Panc1 (cell line): ENCODE measurements around the gene C22orf39. TPM values are rescaled to one million over a fixed set of nuclear protein-coding genes. Genes with fewer than 3 reads are reported as not detected.

ENCODE experiments used
- ATAC-seq: fragments of 200-7000 bp; cut with Tn5 transposase; 2 replicates; pipeline ENCODE4 v1.9.1; 2020; ENCODE audit warnings: mild to moderate bottlenecking, moderate library complexity
- Bru-seq: library from RNA; stranded (reverse); fragments of 400-500 nt; gene quantifications from one replicate; lab custom pipeline; 2021; lab: Mats Ljungman, UMichigan
- BruChase-seq, 2 experiments: library from RNA; stranded (reverse); fragments of 400-500 nt; gene quantifications; one replicate each; lab custom pipeline; 2021; lab: Mats Ljungman, UMichigan
- BruUV-seq: library from RNA; stranded (reverse); fragments of 400-500 nt; replicated peaks from 2 replicates; lab custom pipeline; 2021; lab: Mats Ljungman, UMichigan
- CTCF ChIA-PET: fragments of 300-600 bp; sonication (Branson Sonifier 250); formaldehyde crosslinking; loops from one replicate; lab custom pipeline; 2022; ENCODE audit warnings: antibody characterized with exemption; lab: Charles Lee
- POLR2A ChIA-PET: fragments of 300-600 bp; sonication (Branson Sonifier 250); formaldehyde crosslinking; loops from one replicate; lab custom pipeline; 2022; ENCODE audit warnings: antibody characterized with exemption; lab: Charles Lee
- DNase-seq: peaks from one replicate; pipeline ENCODE4 v3.0.0-alpha.2; 2010; ENCODE audit warnings: low read depth, low spot score
- H3K27ac ChIP-seq: 2 replicates; pipeline ENCODE4 v1.5.1; 2011; ENCODE audit warnings: mild to moderate bottlenecking, low read length, inconsistent platforms
- H3K27me3 ChIP-seq: fragments of 200-500 bp; sonication (Bioruptor generic); 2 replicates; pipeline ENCODE4 v1.6.0; 2014; ENCODE audit warnings: low read length, inconsistent platforms; ENCODE audit not compliant: control insufficient read depth, insufficient read depth
- H3K36me3 ChIP-seq: fragments of 200-500 bp; sonication (Bioruptor generic); 2 replicates; pipeline ENCODE4 v1.5.1; 2014; ENCODE audit warnings: inconsistent platforms, mild to moderate bottlenecking, low read length, moderate library complexity; ENCODE audit not compliant: control insufficient read depth, insufficient read depth
- H3K4me1 ChIP-seq: 2 replicates; pipeline ENCODE4 v1.5.1; 2011; ENCODE audit warnings: inconsistent platforms, mild to moderate bottlenecking, low read length, moderate library complexity; ENCODE audit not compliant: control insufficient read depth, insufficient read depth
- H3K4me3 ChIP-seq, 2 experiments: 2 replicates each; pipeline ENCODE4 v1.5.1; 2011 to 2012; ENCODE audit warnings: low read depth in 2 of 2, low read length in 2 of 2, mild to moderate bottlenecking in 2 of 2, inconsistent platforms in 1 of 2, moderate library complexity in 1 of 2
- H3K9me3 ChIP-seq: fragments of 200-500 bp; sonication (Bioruptor generic); 2 replicates; pipeline ENCODE4 v1.5.1; 2014; ENCODE audit warnings: low read depth, mild to moderate bottlenecking, inconsistent platforms, low read length, moderate library complexity; ENCODE audit not compliant: control insufficient read depth, insufficient read depth
- POLR2AphosphoS5 ChIP-seq: IDR thresholded peaks from 2 replicates; pipeline ENCODE4 v1.6.1; 2012; ENCODE audit warnings: mild to moderate bottlenecking, low read depth, low read length, moderate library complexity
- SIN3A ChIP-seq: IDR thresholded peaks from 2 replicates; pipeline ENCODE4 v1.6.1; 2012; ENCODE audit warnings: low read depth, mild to moderate bottlenecking, low read length, moderate library complexity, borderline replicate concordance; ENCODE audit not compliant: insufficient read depth
- TCF7L2 ChIP-seq: IDR thresholded peaks from 2 replicates; pipeline ENCODE4 v1.6.1; 2011; ENCODE audit warnings: mild to moderate bottlenecking, low read depth, low read length, inconsistent platforms
- in situ Hi-C: cut with HindIII; loops from 2 replicates; pipeline ENCODE4 v1.10.0; 2016; ENCODE audit warnings: low sequenced_read_pairs, low pct_unique_long_range_greater_than_20kb
- intact Hi-C: fragments of 100-400 bp; cut with micrococcal nuclease; formaldehyde crosslinking; loops from one replicate; pipeline ENCODE4 v1.10.0; 2022; ENCODE audit not compliant: unreplicated experiment
- long read RNA-seq: library from polyadenylated mRNA; unstranded; transcript quantifications from one replicate; pipeline ENCODE4 v2.0.0, GENCODE V29; 2021; ENCODE audit not compliant: unreplicated experiment
- polyA plus RNA-seq: library from polyadenylated mRNA; unstranded; fragments of >200 nt; gene quantifications from one replicate; pipeline ENCODE4 v1.2.1, GENCODE V29; 2012; ENCODE audit warnings: missing spikeins; ENCODE audit not compliant: insufficient read length
- total RNA-seq: library from RNA; stranded (reverse); gene quantifications from one replicate; pipeline ENCODE4 v1.2.1, GENCODE V29; 2021; ENCODE audit not compliant: unreplicated experiment
- TF ChIP-seq, protein P1 (sequence below): fragments of 450-650 bp; IDR thresholded peaks from 2 replicates; pipeline ENCODE4 v1.5.1; 2017; ENCODE audit warnings: mild to moderate bottlenecking
- TF ChIP-seq, protein P2 (sequence below), 2 experiments: IDR thresholded peaks; 2 replicates each; pipeline ENCODE4 v1.6.1; 2011 to 2012; ENCODE audit warnings: low read depth in 2 of 2, control low read depth in 1 of 2, low read length in 1 of 2, mild to moderate bottlenecking in 1 of 2, moderate library complexity in 1 of 2; ENCODE audit not compliant: insufficient read depth in 1 of 2

C22orf39 gene
- 20.5 TPM for total RNA-seq
- 25.8 TPM for polyA plus RNA-seq
- percentile 81 among the genes with signal in this experiment for Bru-seq, nascent RNA
- BruChase-seq, experiment 1, labeled RNA remaining after a 2-hour chase = percentile 85 among the genes with signal in this experiment
- BruChase-seq, experiment 2, labeled RNA remaining after a 6-hour chase = percentile 87 among the genes with signal in this experiment
- long read RNA-seq, transcript C22orf39-202 (3 exons, 3,350 nt) = major isoform, 41 of 78 reads
- long read RNA-seq, transcript C22orf39-203 (3 exons, 1,005 nt) = minor isoform, 11 of 78 reads
- long read RNA-seq, partial matches to known transcripts = 5 of 78 reads
- long read RNA-seq, other reads (novel, unspliced or antisense) = 21 of 78 reads

GRCh38 chr22:19447330-19448075, at the start of gene C22orf39:
Gene C22orf39 (minus strand): TSS chr22:19447711. CDS start chr22:19447688, 23 bp downstream.
- intact Hi-C loops (no loop called here), in situ Hi-C loops (no loop called here)
- ChIA-PET POLR2A (interaction anchor here (0.6 kb wide), 1 partner anchor 37 kb away, joined by 3 read pairs; no protein-coding TSS in a partner anchor), CTCF (no interaction called here)
- BruUV-seq = no TSS peak
- H3K4me3 ChIP-seq = peak within 1 kb of the TSS; percentile 74 to 81
- H3K4me1 ChIP-seq = peaks cover 16% of the 10 kb centered on the region; the same call in 1 of the 2 replicates
- H3K36me3 ChIP-seq = no peaks in the 10 kb centered on the region; the same call in none of the 2 replicates
- DNase-seq (peak; percentile 54), ATAC-seq (peak; percentile 93)
- peak within 1 kb of the TSS; percentile 84 for H3K27ac ChIP-seq
- TF ChIP-seq POLR2AphosphoS5 = peak; percentile 70
- TF ChIP-seq, protein P1, sequence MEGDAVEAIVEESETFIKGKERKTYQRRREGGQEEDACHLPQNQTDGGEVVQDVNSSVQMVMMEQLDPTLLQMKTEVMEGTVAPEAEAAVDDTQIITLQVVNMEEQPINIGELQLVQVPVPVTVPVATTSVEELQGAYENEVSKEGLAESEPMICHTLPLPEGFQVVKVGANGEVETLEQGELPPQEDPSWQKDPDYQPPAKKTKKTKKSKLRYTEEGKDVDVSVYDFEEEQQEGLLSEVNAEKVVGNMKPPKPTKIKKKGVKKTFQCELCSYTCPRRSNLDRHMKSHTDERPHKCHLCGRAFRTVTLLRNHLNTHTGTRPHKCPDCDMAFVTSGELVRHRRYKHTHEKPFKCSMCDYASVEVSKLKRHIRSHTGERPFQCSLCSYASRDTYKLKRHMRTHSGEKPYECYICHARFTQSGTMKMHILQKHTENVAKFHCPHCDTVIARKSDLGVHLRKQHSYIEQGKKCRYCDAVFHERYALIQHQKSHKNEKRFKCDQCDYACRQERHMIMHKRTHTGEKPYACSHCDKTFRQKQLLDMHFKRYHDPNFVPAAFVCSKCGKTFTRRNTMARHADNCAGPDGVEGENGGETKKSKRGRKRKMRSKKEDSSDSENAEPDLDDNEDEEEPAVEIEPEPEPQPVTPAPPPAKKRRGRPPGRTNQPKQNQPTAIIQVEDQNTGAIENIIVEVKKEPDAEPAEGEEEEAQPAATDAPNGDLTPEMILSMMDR = no peak
- TF ChIP-seq SIN3A = 0 out of 2 replicates have a peak, but pooled peaks have one; percentile 61
- TF ChIP-seq TCF7L2 = no peak
- TF ChIP-seq, protein P2, sequence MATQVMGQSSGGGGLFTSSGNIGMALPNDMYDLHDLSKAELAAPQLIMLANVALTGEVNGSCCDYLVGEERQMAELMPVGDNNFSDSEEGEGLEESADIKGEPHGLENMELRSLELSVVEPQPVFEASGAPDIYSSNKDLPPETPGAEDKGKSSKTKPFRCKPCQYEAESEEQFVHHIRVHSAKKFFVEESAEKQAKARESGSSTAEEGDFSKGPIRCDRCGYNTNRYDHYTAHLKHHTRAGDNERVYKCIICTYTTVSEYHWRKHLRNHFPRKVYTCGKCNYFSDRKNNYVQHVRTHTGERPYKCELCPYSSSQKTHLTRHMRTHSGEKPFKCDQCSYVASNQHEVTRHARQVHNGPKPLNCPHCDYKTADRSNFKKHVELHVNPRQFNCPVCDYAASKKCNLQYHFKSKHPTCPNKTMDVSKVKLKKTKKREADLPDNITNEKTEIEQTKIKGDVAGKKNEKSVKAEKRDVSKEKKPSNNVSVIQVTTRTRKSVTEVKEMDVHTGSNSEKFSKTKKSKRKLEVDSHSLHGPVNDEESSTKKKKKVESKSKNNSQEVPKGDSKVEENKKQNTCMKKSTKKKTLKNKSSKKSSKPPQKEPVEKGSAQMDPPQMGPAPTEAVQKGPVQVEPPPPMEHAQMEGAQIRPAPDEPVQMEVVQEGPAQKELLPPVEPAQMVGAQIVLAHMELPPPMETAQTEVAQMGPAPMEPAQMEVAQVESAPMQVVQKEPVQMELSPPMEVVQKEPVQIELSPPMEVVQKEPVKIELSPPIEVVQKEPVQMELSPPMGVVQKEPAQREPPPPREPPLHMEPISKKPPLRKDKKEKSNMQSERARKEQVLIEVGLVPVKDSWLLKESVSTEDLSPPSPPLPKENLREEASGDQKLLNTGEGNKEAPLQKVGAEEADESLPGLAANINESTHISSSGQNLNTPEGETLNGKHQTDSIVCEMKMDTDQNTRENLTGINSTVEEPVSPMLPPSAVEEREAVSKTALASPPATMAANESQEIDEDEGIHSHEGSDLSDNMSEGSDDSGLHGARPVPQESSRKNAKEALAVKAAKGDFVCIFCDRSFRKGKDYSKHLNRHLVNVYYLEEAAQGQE (IDR thresholded peaks at IDR 0.05; ENCODE audit: insufficient read depth in 1 of 2, low read depth in 2 of 2, low read length in 1 of 2) = no peak
- no peaks in the 10 kb centered on the region for H3K27me3 ChIP-seq
- no peaks in the 10 kb centered on the region for H3K9me3 ChIP-seq

- Histone ChIP-seq H3K9me3 (no peaks in the 10 kb centered on the region), H3K4me3 (no peak overlapping the region), H3K4me1 (no peaks in the 10 kb centered on the region), H3K27me3 (no peaks in the 10 kb centered on the region), H3K36me3 (peaks cover 2% of the 10 kb centered on the region), H3K27ac (no peak overlapping the region)
- TF ChIP-seq POLR2AphosphoS5 (no peak), TCF7L2 (no peak), SIN3A (no peak)
- TF ChIP-seq, protein P1 = no peak
- TF ChIP-seq, protein P2 (IDR thresholded peaks at IDR 0.05; ENCODE audit: insufficient read depth in 1 of 2, low read depth in 2 of 2, low read length in 1 of 2) = no peak
- ChIA-PET POLR2A (interaction anchor here (0.7 kb wide), 1 partner anchor 192 kb away, joined by 4 read pairs; no protein-coding TSS in a partner anchor), CTCF (no interaction called here)
- no TSS peak for BruUV-seq
- in situ Hi-C loops (no loop called here), intact Hi-C loops (loop anchor here (5.0 kb wide), 1 partner anchor 135 kb away; no protein-coding TSS in a partner anchor)
- no peak for DNase-seq
- ATAC-seq = no peak
These were observed 49.7 kb upstream of the C22orf39 start for GRCh38 chr22:19497245-19497644.
